Lower leg skin (tissue), 3 donors: ENCODE data around the gene WAC.

ENCODE experiments used
- CTCF ChIP-seq, 3 donors: fragments of 450-650 bp; IDR thresholded peaks; one replicate each; pipeline ENCODE4 v1.5.1; 2016; ENCODE audit warnings: antibody characterized with exemption in 3 of 3, mild to moderate bottlenecking in 3 of 3, moderate library complexity in 2 of 3
- POLR2A ChIP-seq, 2 donors: fragments of 450-650 bp; IDR thresholded peaks; one replicate each; pipeline ENCODE4 v1.6.1; 2016 to 2017; ENCODE audit warnings: antibody characterized with exemption in 2 of 2, mild to moderate bottlenecking in 1 of 2, moderate library complexity in 1 of 2

GRCh38 chr10:28633750-28634149 lies 100.8 kb downstream of the WAC start:
- TF ChIP-seq POLR2A (IDR thresholded peaks at IDR 0.05) (no peak), CTCF (IDR thresholded peaks at IDR 0.05) (no peak)
